K562 (cell line): ENCODE data around the gene SPAG9.

Source experiments
- PHF20 ChIP-seq: fragments of 450-650 bp; IDR thresholded peaks from 2 replicates; pipeline ENCODE4 v1.6.1; 2018; ENCODE audit not compliant: partially characterized antibody
- RBM22 ChIP-seq: fragments of 200-400 bp; formaldehyde crosslinking; IDR thresholded peaks from 2 replicates; pipeline ENCODE4 v1.6.1; 2018; ENCODE audit warnings: low read length, low read depth; ENCODE audit not compliant: poor library complexity, severe bottlenecking
- ZKSCAN8 ChIP-seq: fragments of 200-800 bp; sonication (Bioruptor generic); IDR thresholded peaks from 2 replicates; pipeline ENCODE4 v1.6.1; 2016; ENCODE audit warnings: missing genetic modification characterization, missing compliant biosample characterization

- TF ChIP-seq PHF20 (no peak), RBM22 (no peak), ZKSCAN8 (CRISPR knock-in tag) (no peak)
Measured at GRCh38 chr17:51036084-51036483, 84.6 kb downstream of the SPAG9 start.
